HG03521 (cell line): Measurements from ENCODE around the gene FGR.
A peak's percentile ranks its signal among the peaks of the same experiment; 100 is the strongest.
"Not testable (repeated sequence)": the region's sequence is repeated elsewhere in the genome, so short reads cannot be mapped to it uniquely, and the experiment has no call there.

ENCODE experiments used
- ATAC-seq: cut with Tn5 transposase; IDR thresholded peaks from one replicate; pipeline ENCODE4 v1.9.1; 2021; ENCODE audit warnings: mild to moderate bottlenecking, moderate library complexity; ENCODE audit not compliant: unreplicated experiment

The FGR gene

GRCh38 chr1:27634985-27635367 lies at the start of gene FGR:
Gene FGR (minus strand): TSS chr1:27635185. CDS start chr1:27623916, 11,269 bp downstream.
- ATAC-seq, result no peak

DNA sequence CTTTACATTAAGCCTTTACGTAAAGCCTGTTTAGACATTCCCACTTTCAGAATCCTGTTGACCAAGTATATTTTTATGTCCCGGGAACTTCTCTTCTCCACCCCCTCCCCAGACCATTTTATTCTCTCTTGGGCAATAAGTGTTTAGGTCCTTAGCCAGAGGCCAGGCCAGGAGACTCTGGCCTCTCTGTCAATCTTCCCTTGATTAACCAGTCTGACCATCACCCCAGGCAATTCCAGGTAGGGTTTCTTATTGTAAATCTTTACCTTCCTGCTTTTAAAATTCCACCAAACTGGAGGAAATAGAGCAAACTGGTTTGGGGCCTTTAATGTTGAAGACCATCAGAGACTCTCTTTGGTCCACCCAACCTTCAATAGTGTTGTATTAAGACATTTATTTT lies 49.2 kb upstream of the FGR start:
- ATAC-seq, result no peak

DNA sequence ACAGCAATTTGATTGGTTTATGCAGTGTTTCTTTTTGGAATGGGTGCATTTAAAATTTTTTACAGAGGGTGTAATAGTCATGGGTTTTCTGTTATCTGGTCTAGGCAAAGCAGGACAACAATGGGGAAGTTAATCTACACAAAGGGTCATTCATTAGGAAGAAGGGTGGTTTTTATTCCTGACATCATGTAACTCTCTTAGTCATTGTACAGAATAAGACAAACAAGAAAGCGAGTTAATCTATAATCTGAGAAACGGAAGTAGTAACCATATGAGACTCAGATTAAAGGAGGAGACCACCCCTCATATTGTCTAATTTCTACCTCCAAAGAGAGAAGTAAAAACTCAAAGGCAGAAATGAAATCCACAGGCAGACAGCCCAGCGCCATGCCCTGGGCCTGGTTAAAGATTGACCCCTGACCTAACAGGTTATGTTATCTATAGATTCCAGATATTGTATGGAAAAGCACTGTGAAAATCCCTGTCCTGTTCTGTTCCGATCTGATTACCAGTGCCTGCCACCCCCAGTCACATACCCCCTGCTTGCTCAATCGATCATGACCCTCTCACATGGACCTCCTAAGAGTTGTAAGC lies 47.5 kb upstream of the FGR start:
- ATAC-seq, result no peak

GRCh38 chr1:27681580-27681979 lies 46.6 kb upstream of the FGR start:
- not testable (repeated sequence) for ATAC-seq

- ATAC-seq, result not testable (repeated sequence)
These were observed 45.3 kb upstream of the FGR start for GRCh38 chr1:27680225-27680791.

- ATAC-seq, result no peak
These were observed 43.8 kb upstream of the FGR start for GRCh38 chr1:27678747-27679146.

DNA sequence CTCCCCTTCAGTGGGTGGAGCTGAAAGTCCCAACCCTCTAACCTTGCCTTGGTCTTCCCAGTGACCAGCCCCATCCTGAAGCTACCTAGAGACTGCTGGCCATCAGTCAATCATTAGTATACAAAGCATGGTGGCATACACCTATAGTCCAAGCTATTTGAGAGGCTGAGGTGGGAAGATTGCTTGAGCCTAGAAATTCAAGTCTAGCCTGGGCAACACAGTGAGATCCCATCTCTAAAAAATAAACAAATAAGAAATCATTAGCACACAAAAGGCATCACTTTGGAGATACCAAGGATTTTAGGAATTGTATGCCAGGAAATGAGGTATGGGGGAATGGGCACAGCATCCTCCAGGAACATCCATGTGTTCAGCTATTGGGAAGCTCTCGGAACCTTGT lies 41.4 kb upstream of the FGR start:
- ATAC-seq, result no peak

- ATAC-seq, result no peak
These were observed 37.7 kb upstream of the FGR start for GRCh38 chr1:27672750-27673112.

DNA sequence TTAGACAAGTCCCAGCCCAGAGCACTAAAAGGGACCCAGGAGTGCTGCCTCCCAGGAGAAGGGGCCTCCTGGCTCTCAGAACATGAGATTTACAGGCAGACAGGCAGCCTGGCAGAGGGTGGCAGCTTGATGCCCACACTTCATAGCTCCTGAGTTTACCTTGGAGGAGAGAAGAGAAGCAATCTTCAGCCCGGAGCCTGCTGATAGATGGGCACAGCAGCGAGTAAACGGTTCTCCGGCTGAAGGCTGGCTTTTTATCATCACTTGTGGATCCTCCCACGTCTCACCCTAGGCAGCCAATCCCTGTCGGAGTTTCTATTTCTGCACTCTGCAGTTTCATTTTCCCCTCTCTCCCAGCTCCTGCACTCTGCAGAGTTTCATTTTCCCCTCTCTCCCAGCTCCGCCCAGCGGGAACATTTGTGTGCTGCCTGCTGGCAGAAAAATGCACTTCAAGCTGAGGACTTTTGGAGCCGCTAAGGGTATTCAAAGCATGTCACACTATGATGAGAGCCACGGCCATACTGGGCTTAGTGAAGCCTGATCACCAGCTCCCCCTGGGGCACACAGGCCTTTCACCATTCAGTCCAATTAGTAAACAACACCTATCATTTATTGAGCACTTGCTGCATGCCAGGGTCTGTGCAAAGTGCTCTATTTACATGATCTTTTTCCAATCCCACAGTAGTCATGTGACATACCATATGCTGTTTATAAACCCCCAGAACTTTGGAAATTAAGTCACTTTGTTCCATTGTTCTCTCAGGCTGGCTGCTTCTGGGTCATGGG lies 37.2 kb upstream of the FGR start, which contains the start of gene IFI6:
TSS of gene IFI6 (minus strand) at position 229 of the 786 bp plus-strand sequence. CDS start 2,878 bp downstream, outside the sequence.
- peak; percentile 64 for ATAC-seq

DNA sequence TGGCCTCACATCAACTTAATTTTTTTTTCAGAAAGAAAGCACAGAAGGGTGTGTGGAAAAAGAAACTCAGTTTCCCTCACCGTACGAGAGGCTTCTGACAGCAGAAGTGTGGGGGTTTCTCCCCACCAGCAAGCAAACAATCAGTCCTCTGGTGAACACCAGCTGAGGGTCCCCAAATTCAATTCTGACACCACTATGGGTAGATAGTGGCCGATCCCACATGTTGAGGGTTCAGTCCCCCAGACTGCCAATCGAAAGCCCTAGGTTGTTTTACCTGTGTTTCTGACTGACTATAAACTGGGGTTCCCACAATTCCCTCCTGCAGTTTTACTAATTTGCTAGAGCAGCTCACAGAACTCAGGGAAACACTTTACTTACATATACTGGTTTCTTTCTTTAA lies 34.9 kb upstream of the FGR start:
- no peak for ATAC-seq

DNA sequence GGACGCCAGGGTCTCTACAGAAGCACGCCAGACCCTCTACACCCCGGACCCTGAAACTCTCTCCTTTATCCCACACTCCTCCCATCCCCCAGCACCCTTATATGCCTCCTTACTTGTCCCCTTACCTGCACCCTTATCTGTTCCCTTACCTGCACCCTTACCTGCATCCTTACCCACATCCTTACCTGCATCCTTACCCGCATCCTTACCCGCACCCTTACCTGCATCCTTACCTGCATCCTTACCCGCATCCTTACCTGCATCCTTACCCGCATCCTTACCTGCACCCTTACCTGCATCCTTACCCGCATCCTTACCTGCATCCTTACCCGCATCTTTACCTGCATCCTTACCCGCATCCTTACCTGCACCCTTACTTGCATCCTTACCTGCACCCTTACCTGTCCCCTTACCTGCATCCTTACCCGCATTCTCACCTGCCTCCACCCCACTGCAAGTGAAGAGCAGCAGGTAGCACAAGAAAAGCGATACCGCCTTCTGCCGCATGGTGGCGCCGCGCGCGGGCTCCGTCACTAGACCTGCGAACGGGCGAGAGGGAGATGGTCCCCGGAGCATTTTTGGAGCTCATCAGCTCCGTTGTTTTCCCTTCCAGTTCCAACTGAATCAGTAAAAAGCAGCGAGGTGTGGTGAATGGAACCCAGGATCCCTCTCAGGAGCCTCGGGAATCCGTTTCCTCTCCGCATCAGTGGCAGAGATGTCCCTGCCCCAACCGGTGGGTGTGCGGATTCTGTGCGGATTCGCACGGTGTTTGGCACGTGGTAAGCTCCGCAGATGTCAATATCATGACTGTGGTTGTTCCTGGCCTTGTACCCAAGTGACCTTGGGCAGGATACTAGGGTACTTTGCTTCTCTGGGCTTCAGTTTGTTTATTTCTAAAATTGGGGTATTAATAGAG lies 34.1 kb upstream of the FGR start:
- no peak for ATAC-seq

- no peak for ATAC-seq
These were observed 33.3 kb upstream of the FGR start for GRCh38 chr1:27668121-27668807.

GRCh38 chr1:27666791-27667254 lies 31.8 kb upstream of the FGR start:
- no peak for ATAC-seq

DNA sequence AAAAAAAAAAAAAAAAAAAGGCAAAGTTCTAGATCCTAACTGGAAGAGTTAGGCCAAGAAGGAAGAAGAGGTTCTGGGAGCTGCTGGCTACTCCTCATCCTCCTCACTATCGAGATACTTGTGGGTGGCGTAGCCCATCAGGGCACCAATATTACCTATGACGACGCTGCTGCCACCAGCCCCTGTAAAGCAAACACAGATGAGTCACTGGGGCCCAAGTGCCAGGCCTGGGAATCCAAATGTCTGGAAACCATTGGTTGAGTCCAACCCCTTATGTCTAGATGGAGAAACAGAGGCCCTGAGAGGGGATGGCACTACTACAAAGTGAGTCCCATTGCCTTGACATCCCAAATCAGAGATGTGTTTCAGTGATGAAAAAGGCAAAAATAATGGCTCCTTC lies 31.3 kb upstream of the FGR start:
- ATAC-seq, result no peak

- ATAC-seq, result no peak
These were observed 30.1 kb upstream of the FGR start for GRCh38 chr1:27665016-27665651.

GRCh38 chr1:27664291-27664690 lies 29.3 kb upstream of the FGR start:
- no peak for ATAC-seq

- ATAC-seq, result peak; percentile 37
These were observed 27.9 kb upstream of the FGR start for GRCh38 chr1:27662707-27663393.

GRCh38 chr1:27662261-27662660 lies 27.3 kb upstream of the FGR start:
- ATAC-seq, result no peak

- no peak for ATAC-seq
These were observed 26.6 kb upstream of the FGR start for GRCh38 chr1:27661412-27662075.
